ENCODE results near the gene C1orf74. TPM values are rescaled to one million over a fixed set of nuclear protein-coding genes. Genes with fewer than 3 reads are reported as not detected.
A peak's percentile ranks its signal among the peaks of the same experiment; 100 is the strongest.

The C1orf74 gene
- total and polyA plus RNA-seq, 4 donors: 0.82 to 1.8 (median 1.1) TPM

DNA sequence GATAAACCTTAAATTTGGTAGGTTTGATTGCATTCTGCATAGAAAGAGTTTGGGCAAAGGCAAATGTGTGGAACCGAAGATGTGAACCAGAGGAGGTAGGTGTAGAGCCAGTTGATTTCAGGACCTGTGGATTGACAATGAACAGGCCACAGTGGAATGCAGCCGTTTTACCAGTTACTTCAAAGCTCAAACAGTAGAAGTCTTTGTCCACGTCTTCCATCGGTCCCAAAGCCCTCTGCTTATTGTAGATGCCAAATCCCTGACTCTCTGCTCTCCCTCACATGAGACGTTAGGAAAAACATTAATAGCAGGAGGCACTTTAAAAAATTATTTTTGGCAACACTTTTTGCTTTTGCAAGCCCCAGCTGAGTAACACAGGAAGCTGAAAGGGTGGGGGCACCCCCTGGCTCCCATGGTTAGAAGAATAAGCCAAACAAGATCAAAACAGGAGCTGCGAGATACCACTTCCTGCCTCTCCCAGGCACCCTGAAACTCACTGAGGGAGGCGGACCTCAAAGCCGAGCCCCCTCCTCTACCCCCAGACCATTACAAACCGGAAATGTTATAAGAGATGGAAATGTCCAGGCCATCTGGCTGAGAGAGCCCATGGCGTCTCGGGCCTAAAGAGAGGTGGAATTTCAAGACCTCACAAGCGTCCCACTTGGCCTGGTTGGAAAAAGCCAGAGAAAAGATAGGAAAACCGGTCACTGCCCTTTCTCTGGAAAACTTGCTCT lies 15.0 kb downstream of the C1orf74 start:
- 62% methylated on average over 13 of the region's 13 CpGs for WGBS
- Histone ChIP-seq H3K36me3 (ENCODE audit: control insufficient read depth in 4 of 4, insufficient read depth in 3 of 4, low read depth in 1 of 4, low read length in 3 of 4) (no peaks in the 10 kb centered on the region), H3K27ac (ENCODE audit: low read depth in 1 of 2, low read length in 2 of 2) (peak overlapping the region; percentile 55 to 63), H3K4me1 (ENCODE audit: control insufficient read depth in 4 of 4, insufficient read depth in 4 of 4, low read length in 3 of 4) (peaks cover 0 to 1% (median 0%) of the 10 kb centered on the region in 4 donors), H3K4me3 (ENCODE audit: low read depth in 1 of 3, low read length in 3 of 3) (peak overlapping the region in 1 of 3 donors; percentile 7), H3K9me3 (ENCODE audit: control insufficient read depth in 4 of 4, low read length in 3 of 4) (no peaks in the 10 kb centered on the region), H3K27me3 (ENCODE audit: control insufficient read depth in 4 of 4, insufficient read depth in 4 of 4, low read length in 3 of 4) (no peaks in the 10 kb centered on the region), H3K9ac (ENCODE audit: low read depth in 1 of 2, low read length in 2 of 2) (no peak overlapping the region)
- TF ChIP-seq RXRA (IDR thresholded peaks at IDR 0.05) (no peak), EGR1 (IDR thresholded peaks at IDR 0.05; ENCODE audit: low read depth in 2 of 2) (no peak), SP1 (IDR thresholded peaks at IDR 0.05) (peak; percentile 34), JUND (IDR thresholded peaks at IDR 0.05) (no peak), NR2F2 (IDR thresholded peaks at IDR 0.05) (no peak), TAF1 (conservative IDR thresholded peaks at IDR 0.05) (no peak), GABPA (IDR thresholded peaks at IDR 0.05 in 1 of 2, conservative IDR thresholded peaks at IDR 0.05 in 1 of 2) (peak in 1 of 2 donors; percentile 23), FOXA2 (IDR thresholded peaks at IDR 0.05) (no peak), HNF4G (IDR thresholded peaks at IDR 0.05) (no peak), RAD21 (IDR thresholded peaks at IDR 0.05) (no peak)
- TF ChIP-seq, protein P1, sequence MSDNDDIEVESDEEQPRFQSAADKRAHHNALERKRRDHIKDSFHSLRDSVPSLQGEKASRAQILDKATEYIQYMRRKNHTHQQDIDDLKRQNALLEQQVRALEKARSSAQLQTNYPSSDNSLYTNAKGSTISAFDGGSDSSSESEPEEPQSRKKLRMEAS (IDR thresholded peaks at IDR 0.05): no peak
- TF ChIP-seq, protein P2, sequence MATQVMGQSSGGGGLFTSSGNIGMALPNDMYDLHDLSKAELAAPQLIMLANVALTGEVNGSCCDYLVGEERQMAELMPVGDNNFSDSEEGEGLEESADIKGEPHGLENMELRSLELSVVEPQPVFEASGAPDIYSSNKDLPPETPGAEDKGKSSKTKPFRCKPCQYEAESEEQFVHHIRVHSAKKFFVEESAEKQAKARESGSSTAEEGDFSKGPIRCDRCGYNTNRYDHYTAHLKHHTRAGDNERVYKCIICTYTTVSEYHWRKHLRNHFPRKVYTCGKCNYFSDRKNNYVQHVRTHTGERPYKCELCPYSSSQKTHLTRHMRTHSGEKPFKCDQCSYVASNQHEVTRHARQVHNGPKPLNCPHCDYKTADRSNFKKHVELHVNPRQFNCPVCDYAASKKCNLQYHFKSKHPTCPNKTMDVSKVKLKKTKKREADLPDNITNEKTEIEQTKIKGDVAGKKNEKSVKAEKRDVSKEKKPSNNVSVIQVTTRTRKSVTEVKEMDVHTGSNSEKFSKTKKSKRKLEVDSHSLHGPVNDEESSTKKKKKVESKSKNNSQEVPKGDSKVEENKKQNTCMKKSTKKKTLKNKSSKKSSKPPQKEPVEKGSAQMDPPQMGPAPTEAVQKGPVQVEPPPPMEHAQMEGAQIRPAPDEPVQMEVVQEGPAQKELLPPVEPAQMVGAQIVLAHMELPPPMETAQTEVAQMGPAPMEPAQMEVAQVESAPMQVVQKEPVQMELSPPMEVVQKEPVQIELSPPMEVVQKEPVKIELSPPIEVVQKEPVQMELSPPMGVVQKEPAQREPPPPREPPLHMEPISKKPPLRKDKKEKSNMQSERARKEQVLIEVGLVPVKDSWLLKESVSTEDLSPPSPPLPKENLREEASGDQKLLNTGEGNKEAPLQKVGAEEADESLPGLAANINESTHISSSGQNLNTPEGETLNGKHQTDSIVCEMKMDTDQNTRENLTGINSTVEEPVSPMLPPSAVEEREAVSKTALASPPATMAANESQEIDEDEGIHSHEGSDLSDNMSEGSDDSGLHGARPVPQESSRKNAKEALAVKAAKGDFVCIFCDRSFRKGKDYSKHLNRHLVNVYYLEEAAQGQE (IDR thresholded peaks at IDR 0.05): no peak
- TF ChIP-seq, protein P3, sequence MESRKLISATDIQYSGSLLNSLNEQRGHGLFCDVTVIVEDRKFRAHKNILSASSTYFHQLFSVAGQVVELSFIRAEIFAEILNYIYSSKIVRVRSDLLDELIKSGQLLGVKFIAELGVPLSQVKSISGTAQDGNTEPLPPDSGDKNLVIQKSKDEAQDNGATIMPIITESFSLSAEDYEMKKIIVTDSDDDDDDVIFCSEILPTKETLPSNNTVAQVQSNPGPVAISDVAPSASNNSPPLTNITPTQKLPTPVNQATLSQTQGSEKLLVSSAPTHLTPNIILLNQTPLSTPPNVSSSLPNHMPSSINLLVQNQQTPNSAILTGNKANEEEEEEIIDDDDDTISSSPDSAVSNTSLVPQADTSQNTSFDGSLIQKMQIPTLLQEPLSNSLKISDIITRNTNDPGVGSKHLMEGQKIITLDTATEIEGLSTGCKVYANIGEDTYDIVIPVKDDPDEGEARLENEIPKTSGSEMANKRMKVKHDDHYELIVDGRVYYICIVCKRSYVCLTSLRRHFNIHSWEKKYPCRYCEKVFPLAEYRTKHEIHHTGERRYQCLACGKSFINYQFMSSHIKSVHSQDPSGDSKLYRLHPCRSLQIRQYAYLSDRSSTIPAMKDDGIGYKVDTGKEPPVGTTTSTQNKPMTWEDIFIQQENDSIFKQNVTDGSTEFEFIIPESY (IDR thresholded peaks at IDR 0.05): no peak
- TF ChIP-seq, protein P4, sequence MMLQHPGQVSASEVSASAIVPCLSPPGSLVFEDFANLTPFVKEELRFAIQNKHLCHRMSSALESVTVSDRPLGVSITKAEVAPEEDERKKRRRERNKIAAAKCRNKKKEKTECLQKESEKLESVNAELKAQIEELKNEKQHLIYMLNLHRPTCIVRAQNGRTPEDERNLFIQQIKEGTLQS (IDR thresholded peaks at IDR 0.05): no peak
- TF ChIP-seq, protein P5, sequence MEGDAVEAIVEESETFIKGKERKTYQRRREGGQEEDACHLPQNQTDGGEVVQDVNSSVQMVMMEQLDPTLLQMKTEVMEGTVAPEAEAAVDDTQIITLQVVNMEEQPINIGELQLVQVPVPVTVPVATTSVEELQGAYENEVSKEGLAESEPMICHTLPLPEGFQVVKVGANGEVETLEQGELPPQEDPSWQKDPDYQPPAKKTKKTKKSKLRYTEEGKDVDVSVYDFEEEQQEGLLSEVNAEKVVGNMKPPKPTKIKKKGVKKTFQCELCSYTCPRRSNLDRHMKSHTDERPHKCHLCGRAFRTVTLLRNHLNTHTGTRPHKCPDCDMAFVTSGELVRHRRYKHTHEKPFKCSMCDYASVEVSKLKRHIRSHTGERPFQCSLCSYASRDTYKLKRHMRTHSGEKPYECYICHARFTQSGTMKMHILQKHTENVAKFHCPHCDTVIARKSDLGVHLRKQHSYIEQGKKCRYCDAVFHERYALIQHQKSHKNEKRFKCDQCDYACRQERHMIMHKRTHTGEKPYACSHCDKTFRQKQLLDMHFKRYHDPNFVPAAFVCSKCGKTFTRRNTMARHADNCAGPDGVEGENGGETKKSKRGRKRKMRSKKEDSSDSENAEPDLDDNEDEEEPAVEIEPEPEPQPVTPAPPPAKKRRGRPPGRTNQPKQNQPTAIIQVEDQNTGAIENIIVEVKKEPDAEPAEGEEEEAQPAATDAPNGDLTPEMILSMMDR (IDR thresholded peaks at IDR 0.05; ENCODE audit: low read depth, low read length, missing input control): no peak
- no peak for DNase-seq (ENCODE audit: low spot score)
